GM21529 (cell line): ENCODE results near the gene SPATA6L.
"Not testable (repeated sequence)": the region's sequence is repeated elsewhere in the genome, so short reads cannot be mapped to it uniquely, and the experiment has no call there.

ENCODE experiments used
- ATAC-seq: cut with Tn5 transposase; IDR thresholded peaks from one replicate; pipeline ENCODE4 v1.9.1; 2021; ENCODE audit not compliant: unreplicated experiment

Gene SPATA6L

GRCh38 chr9:4639420-4639819 is 26.9 kb downstream of the SPATA6L start:
- ATAC-seq, result no peak

DNA sequence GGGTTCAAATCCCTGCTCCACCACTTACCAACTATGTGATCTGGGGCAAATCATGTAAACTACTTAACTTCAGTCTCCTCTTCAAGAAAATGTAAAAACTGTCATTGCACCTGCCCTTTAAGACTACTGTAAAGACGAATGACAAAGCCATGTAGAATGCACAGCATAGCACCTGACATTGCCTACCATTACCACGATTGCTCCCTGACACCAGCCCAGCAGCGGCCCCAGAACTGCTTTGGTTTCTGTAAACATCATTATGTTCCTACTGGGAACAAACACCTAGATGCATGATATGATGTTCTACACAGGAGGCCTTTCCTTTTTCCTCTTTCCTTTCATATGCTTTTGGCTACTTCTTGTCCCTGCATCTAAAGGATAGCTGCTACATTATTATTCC is 27.3 kb downstream of the SPATA6L start:
- no peak for ATAC-seq

DNA sequence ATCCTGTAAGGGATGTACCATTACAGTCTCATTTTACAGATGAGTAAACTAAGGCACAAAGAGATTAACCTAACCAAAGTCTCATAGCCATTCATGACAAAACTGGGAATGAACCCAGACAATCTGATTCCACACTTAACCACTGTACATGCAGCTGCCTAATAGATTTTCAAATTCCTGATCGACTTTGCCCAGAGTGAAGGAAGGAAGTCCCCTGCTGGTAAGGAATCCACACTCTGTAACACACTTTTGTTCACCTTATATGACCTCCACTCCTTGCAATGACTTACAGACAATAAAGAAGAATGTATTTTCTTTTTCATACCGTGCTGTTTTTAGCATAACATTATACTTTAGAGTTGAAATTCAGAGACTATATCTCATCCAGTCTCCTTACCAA is 35.4 kb downstream of the SPATA6L start:
- ATAC-seq, result no peak

GRCh38 chr9:4622016-4622415 is 44.3 kb downstream of the SPATA6L start:
- no peak for ATAC-seq

DNA sequence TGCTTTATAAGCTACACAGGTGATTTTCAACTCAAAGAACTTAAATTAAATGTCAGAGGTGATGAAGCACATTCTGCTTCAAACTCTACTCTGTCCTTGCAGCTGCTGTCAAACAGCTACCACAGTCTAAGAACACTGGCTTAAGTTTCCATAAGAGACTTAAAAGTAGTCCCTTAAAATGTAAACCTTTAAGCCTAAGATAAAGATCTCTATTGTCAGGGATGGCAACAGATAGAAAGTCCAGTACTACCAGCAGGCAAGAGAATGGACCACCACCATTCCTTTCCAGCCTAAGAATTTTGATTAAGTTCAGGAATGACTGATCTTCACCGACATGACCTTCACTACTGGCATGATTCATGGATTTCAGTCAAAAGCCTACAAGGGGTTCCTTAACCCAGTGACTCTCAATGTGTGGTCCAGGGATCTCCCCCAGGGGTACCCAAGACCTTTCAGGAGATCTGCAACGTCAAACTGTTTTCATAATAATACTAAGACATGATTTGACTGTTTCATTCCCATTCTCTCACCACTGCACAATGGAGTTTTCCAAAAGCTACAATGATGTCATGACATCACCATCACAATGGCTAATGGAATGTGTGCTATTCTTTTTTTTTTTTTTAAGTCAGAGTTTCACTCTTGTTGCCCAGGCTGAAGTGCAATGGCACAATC is 45.3 kb downstream of the SPATA6L start:
- no peak for ATAC-seq

DNA sequence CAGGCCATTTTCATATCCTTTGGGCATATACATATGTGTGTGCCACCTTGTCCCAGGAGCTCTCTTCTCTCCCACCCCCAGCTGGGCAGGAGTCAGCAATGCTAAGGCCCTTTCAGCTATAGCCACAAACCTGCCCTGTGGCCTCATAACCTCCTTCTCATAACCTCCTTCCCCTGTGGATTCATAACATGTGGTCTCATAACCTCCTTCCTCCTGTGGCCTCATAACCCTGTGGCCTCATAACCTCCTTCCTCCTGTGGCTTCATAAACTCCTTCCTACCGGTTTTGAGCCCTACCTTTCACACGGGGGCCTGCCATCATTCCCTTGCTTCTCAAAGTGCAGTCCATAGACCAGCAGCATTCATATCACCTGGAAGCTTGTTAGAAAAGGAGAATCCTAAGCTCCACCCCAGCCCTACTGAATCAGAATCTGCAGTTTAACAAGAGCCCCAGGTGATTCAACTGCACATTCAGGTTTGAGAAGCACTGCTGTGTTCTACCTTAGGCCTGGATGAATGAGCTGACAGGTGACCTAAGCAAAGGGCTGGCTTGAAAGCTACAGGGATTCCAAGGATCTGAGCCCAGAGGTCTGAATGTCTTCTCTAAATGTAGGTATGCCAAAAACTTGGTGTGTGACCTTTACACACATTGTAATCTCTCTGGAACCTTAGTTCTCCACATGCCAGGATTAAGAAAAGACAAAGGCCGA is 46.1 kb downstream of the SPATA6L start:
- no peak for ATAC-seq

DNA sequence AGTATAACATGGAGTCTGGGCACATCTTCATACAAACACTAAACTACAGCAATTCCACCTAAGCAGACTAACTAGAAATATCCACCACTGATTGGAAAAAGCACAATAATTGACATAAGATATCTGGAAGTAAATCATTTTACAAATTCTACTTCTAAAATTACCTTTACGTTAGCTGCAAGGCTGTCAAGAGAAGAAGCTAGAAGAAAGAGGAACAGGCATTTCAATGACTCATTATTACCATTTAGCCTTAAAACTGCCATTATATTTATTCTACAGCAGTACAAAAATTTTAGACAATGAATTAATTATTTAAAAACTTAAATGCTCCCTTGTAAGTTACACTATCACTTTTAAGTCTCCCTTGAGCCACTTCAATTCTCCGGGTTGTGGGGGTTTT is 47.6 kb downstream of the SPATA6L start:
- no peak for ATAC-seq

GRCh38 chr9:4617752-4618151 is 48.5 kb downstream of the SPATA6L start:
- ATAC-seq, result no peak

- no peak for ATAC-seq
Measured at GRCh38 chr9:4615778-4616177, 50.5 kb downstream of the SPATA6L start.

DNA sequence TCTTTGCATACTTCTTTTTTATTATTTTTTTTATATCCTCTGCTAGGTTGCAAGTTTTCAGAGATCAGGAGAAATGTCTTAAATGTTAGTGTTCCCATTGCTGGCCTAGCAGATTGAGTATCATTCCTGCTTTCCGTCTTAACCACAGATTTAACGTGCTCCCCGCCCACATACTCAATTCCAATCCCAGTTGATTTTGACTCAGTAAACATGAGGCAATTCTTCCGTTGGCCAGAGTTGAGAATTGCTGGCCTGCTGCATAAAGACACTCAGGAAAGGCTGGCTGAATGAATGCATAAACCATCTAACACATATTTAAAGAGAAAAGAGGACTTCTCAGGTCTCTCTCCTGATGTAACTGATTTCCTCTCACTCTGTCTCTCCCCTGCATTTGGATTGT is 51.0 kb downstream of the SPATA6L start:
- no peak for ATAC-seq

- no peak for ATAC-seq
Measured at GRCh38 chr9:4614627-4615026, 51.7 kb downstream of the SPATA6L start.

- ATAC-seq, result not testable (repeated sequence)
Measured at GRCh38 chr9:4606033-4606432, 60.2 kb downstream of the SPATA6L start.

DNA sequence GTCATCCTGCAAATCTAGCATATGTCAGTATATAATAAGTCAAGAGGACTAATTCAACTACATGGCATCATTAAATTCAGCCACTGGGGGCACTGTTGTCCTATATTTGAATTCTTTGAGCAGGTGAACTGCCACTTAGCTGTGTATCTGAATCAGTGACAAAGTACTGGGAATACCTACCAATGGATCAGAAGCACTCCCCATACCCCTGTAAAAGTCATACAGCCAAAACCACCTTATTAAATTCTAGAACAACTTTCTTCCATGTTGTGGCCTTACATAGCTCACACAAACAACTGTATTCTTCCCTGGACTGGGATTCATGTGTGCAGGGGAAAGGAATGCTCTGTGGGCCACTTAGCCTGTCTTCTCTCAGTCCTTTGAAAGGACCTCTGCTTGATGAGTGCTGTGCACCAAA is 61.6 kb downstream of the SPATA6L start:
- peak; percentile 92 for ATAC-seq

GRCh38 chr9:4603830-4604229 is 62.5 kb downstream of the SPATA6L start:
- no peak for ATAC-seq

DNA sequence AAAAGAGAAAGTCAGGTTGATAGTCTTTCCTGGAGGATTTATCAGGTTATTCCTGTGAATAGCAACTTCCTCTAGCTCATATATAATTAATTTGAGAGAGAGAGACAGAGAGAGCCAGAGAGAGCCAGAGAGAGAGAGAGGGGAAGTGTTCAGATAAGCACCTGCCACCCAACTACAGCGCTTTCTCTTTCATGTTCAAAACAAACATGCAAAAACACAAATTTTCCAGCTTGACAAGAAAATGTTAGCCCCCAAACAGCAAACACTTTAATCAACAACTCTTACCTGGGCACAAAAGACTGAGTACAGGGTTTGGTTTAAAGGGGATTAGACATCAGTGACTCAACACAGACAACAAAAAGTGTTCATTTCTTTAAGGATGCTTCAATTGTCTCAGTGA is 65.9 kb downstream of the SPATA6L start:
- no peak for ATAC-seq

- no peak for ATAC-seq
Measured at GRCh38 chr9:4596165-4596922, 69.9 kb downstream of the SPATA6L start.

GRCh38 chr9:4594994-4595393 is 71.3 kb downstream of the SPATA6L start:
- ATAC-seq, result no peak

GRCh38 chr9:4594545-4594944 is 71.7 kb downstream of the SPATA6L start:
- ATAC-seq, result no peak

DNA sequence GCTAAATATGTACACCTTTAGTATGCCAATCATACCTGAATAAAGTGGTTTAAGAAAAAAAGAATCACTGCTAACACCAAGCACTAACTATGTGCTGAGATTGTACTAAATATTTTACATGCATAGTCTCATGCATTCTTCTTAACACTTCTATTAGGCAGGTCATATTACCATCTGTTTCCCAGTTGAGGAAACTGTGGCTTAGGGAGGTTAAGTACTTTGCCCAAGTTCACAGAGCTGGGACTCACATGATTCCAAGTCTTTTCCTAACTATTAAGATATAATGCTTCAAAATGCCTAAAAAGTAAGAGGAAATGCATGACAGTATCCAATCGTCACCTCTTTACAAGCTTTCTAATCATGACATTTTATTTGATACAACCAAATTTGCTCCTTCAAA is 73.4 kb downstream of the SPATA6L start:
- no peak for ATAC-seq

DNA sequence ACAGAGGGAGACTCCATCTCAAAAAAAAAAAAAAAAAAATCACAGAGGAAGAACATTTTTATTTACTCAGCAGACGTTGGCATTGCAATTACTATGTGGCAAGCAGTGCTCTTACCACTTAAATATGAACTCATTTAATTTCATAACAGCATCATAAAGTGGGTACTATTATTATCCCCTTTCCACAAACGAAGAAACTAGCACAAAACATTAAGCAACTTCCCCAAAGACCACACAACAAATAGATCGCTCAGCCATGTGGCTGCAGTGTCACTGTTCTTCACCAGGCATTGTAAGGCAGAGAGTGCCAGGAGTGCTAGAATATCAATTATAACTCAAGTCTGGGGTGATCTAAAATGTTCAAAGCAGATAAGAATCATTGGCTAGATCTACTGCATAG is 74.0 kb downstream of the SPATA6L start:
- no peak for ATAC-seq

DNA sequence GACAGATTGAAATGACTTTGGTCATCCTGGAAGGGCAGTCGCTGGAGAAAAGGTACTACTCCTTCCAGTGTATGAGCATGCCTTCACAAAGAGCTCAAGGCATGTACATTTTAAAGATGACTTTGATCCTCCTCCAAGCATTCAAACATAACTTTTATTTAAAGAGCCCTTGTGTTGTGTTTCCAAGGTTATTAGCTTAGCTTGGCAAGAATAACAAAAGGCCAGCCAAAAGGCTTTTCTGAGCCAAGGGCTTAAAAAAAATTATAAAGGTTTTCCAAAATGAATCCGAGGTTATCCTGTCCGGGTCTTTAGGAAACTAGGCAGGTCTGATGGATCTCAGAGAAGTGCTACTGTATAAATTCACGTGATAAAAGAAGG is 75.2 kb downstream of the SPATA6L start:
- no peak for ATAC-seq
